ENCODE measurements around the gene ALDH3B2.
"Not testable (repeated sequence)": the region's sequence is repeated elsewhere in the genome, so short reads cannot be mapped to it uniquely, and the experiment has no call there.

The ALDH3B2 gene

GRCh38 chr11:67631411-67631810 lies 43.0 kb downstream of the ALDH3B2 start:
- no peak for DNase-seq (ENCODE audit: low read depth in 2 of 3, low spot score in 1 of 3)

GRCh38 chr11:67630943-67631331 lies 43.5 kb downstream of the ALDH3B2 start:
- DNase-seq (ENCODE audit: low read depth in 2 of 3, low spot score in 1 of 3) = no peak

- peak; percentile 94 to 98 (median 96) for DNase-seq (ENCODE audit: low read depth in 2 of 3, low spot score in 1 of 3)
Observed at GRCh38 chr11:67630228-67630942, 44.0 kb downstream of the ALDH3B2 start.

GRCh38 chr11:67629386-67630227 lies 44.8 kb downstream of the ALDH3B2 start, which contains the start of gene NUDT8:
Gene NUDT8, minus strand, starts transcription at chr11:67629937. Its CDS starts 26 bp downstream, at chr11:67629911.
- peak; percentile 80 to 86 (median 85) for DNase-seq (ENCODE audit: low read depth in 2 of 3, low spot score in 1 of 3)

- DNase-seq (ENCODE audit: low read depth in 2 of 3, low spot score in 1 of 3) = no peak
Observed at GRCh38 chr11:67628710-67629385, 45.6 kb downstream of the ALDH3B2 start.

GRCh38 chr11:67627812-67628624 lies 46.4 kb downstream of the ALDH3B2 start:
- no peak for DNase-seq (ENCODE audit: low read depth in 2 of 3, low spot score in 1 of 3)

- no peak for DNase-seq (ENCODE audit: low read depth in 2 of 3, low spot score in 1 of 3)
Observed at GRCh38 chr11:67627441-67627811, 47.0 kb downstream of the ALDH3B2 start.

- no peak for DNase-seq (ENCODE audit: low read depth in 2 of 3, low spot score in 1 of 3)
Observed at GRCh38 chr11:67626970-67627369, 47.5 kb downstream of the ALDH3B2 start.

- DNase-seq (ENCODE audit: low read depth in 2 of 3, low spot score in 1 of 3) = not testable (repeated sequence)
Observed at GRCh38 chr11:67626131-67626833, 48.1 kb downstream of the ALDH3B2 start.

GRCh38 chr11:67623795-67624194 lies 50.6 kb downstream of the ALDH3B2 start:
- DNase-seq (ENCODE audit: low read depth in 2 of 3, low spot score in 1 of 3) = not testable (repeated sequence)

GRCh38 chr11:67622905-67623304 lies 51.5 kb downstream of the ALDH3B2 start:
- not testable (repeated sequence) for DNase-seq (ENCODE audit: low read depth in 2 of 3, low spot score in 1 of 3)

- not testable (repeated sequence) for DNase-seq (ENCODE audit: low read depth in 2 of 3, low spot score in 1 of 3)
Observed at GRCh38 chr11:67621928-67622327, 52.5 kb downstream of the ALDH3B2 start.

- not testable (repeated sequence) for DNase-seq (ENCODE audit: low read depth in 2 of 3, low spot score in 1 of 3)
Observed at GRCh38 chr11:67620621-67621020, 53.8 kb downstream of the ALDH3B2 start.

GRCh38 chr11:67619683-67620618 lies 54.5 kb downstream of the ALDH3B2 start:
- not testable (repeated sequence) for DNase-seq (ENCODE audit: low read depth in 2 of 3, low spot score in 1 of 3)

GRCh38 chr11:67618901-67619659 lies 55.3 kb downstream of the ALDH3B2 start:
- DNase-seq (ENCODE audit: low read depth in 2 of 3, low spot score in 1 of 3) = not testable (repeated sequence)

- DNase-seq (ENCODE audit: low read depth in 2 of 3, low spot score in 1 of 3) = no peak
Observed at GRCh38 chr11:67617243-67617953, 57.0 kb downstream of the ALDH3B2 start.

GRCh38 chr11:67616431-67617242 lies 57.8 kb downstream of the ALDH3B2 start:
- no peak for DNase-seq (ENCODE audit: low read depth in 2 of 3, low spot score in 1 of 3)

Data from stimulated activated CD4-positive, alpha-beta T cell treated with anti-CD3 and anti-CD28 coated beads, Interleukin-12 subunit alpha, Interleukin-12 subunit beta, amount 100 ng/mL, for 48 hours (primary cell).